ENCODE results near the gene TP73.

Gene TP73

DNA sequence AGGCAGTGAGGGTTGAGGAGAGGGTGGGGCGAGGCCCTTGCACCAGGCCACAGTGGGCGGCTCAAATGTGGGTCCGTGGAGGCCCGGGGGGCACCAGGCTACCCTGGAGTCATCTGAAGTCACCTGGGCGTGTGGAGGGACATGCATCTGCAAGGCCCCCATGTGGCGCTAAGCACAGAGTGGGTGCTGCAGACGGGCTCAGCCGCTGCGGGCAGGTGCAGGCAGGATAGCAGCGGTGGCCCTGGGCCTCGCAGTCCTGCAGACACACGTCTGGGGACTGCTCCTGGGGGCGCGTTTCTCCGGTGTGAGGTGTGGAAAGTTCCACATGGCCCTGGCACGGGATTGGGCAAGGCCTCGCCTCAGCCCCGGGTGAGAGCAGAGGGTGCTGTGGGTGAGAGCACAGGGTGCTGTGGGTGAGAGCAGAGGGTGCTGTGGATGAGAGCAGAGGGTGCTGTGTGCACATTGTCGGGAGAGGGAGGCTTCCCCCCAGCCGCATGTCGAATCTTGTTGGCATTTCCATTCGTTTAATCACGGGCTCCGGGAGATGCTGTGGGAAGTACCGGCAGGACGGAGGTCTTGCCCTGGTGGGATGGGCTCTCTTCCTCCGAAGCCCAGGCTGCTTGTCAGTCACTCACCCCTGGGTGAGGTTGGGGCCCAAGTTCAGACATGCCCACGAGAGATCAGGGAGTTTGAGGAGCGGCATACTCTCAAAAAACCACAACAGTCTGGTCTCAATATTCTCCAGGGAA, 46.5 kb downstream of the TP73 start:
- 92 to 93% methylated on average over 29 of the region's 29 CpGs for WGBS, 2 experiments
- no peak overlapping the region for H3K27ac ChIP-seq (ENCODE audit: insufficient read depth, low read depth, low read length, poor library complexity, severe bottlenecking)
- no peaks in the 10 kb centered on the region for H3K9me3 ChIP-seq (ENCODE audit: control insufficient read depth, low read length)
- H3K4me1 ChIP-seq (ENCODE audit: control insufficient read depth, insufficient read depth, low read length) = peaks cover 11% of the 10 kb centered on the region
- peaks cover 25% of the 10 kb centered on the region for H3K27me3 ChIP-seq (ENCODE audit: control insufficient read depth, insufficient read depth, low read length, poor library complexity, severe bottlenecking)
- no peaks in the 10 kb centered on the region for H3K36me3 ChIP-seq (ENCODE audit: control insufficient read depth, insufficient read depth, low read length)
- H3K4me3 ChIP-seq (ENCODE audit: insufficient read depth, low read depth, low read length) = no peak overlapping the region

DNA sequence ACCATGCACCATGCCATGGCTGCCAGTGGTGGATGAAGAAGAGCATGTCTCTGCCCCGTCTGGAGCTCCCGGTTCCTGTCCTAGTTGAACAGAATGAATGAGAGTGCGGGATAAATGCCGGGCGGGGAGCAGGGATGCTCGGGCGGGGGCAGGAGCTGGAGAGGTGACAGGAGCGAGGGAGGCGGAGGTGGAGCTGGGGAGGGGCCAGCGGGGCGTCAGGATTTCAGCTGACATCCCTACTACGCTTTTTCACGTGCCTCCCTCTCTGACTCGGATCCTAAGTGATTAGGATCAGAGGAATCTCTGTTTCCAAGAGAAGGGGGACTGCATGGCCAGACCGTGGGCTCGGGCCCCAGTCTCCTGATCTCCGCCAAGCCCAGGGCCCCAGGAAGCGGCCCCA, 47.3 kb downstream of the TP73 start:
- no peaks in the 10 kb centered on the region for H3K9me3 ChIP-seq (ENCODE audit: control insufficient read depth, low read length)
- H3K27ac ChIP-seq (ENCODE audit: insufficient read depth, low read depth, low read length, poor library complexity, severe bottlenecking) = no peak overlapping the region
- peaks cover 25% of the 10 kb centered on the region for H3K27me3 ChIP-seq (ENCODE audit: control insufficient read depth, insufficient read depth, low read length, poor library complexity, severe bottlenecking)
- H3K4me3 ChIP-seq (ENCODE audit: insufficient read depth, low read depth, low read length) = no peak overlapping the region
- peaks cover 11% of the 10 kb centered on the region for H3K4me1 ChIP-seq (ENCODE audit: control insufficient read depth, insufficient read depth, low read length)
- 70 to 77% methylated on average over 18 of the region's 18 CpGs for WGBS, 2 experiments
- H3K36me3 ChIP-seq (ENCODE audit: control insufficient read depth, insufficient read depth, low read length) = no peaks in the 10 kb centered on the region

DNA sequence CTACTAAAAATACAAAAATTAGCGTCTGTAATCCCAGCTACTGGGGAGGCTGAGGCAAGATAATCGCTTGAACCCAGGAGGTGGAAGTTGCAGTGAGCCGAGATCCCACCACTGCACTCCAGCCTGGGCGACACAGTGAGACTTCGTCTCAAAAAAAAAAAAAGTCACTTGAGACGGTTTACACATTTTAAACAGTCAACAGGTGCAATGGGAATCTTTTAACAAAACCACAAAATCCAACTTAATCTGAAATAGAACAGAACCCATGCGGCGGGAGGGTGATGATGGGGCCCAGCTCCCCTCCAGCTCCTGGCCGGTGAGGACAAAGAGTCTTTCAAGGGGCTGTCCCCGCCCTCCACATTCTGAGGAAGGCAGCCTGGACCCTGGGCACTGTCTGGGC, 48.3 kb downstream of the TP73 start:
- Histone ChIP-seq H3K9me3 (ENCODE audit: control insufficient read depth, low read length) (no peaks in the 10 kb centered on the region), H3K27ac (ENCODE audit: insufficient read depth, low read depth, low read length, poor library complexity, severe bottlenecking) (no peak overlapping the region), H3K27me3 (ENCODE audit: control insufficient read depth, insufficient read depth, low read length, poor library complexity, severe bottlenecking) (peaks cover 17% of the 10 kb centered on the region), H3K4me3 (ENCODE audit: insufficient read depth, low read depth, low read length) (no peak overlapping the region), H3K4me1 (ENCODE audit: control insufficient read depth, insufficient read depth, low read length) (peaks cover 11% of the 10 kb centered on the region), H3K36me3 (ENCODE audit: control insufficient read depth, insufficient read depth, low read length) (no peaks in the 10 kb centered on the region)
- 86 to 87% methylated on average over 10 of the region's 10 CpGs for WGBS, 2 experiments

DNA sequence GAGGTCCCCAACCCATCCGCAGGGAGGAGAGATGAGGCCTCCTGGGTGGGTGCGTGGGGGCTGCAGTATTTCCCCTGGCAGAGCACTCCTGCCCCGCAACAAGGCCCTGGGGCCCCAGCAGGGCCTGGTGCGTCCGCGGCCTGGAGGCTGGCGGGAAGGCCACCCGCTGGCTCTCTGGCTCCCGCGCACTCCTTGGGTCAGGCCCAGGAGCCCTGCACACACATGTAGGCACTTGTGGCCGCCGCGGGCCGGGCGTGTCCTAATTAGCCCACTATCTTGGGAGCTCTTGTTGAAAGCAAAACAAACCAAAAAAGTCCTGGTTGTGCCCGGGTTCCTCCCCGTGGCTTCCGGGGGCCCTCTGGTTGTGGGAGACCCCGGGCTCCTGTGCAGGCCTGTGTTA, 50.2 kb downstream of the TP73 start:
- Histone ChIP-seq H3K4me1 (ENCODE audit: control insufficient read depth, insufficient read depth, low read length) (peaks cover 19% of the 10 kb centered on the region), H3K36me3 (ENCODE audit: control insufficient read depth, insufficient read depth, low read length) (no peaks in the 10 kb centered on the region), H3K27me3 (ENCODE audit: control insufficient read depth, insufficient read depth, low read length, poor library complexity, severe bottlenecking) (peaks cover 10% of the 10 kb centered on the region), H3K27ac (ENCODE audit: insufficient read depth, low read depth, low read length, poor library complexity, severe bottlenecking) (no peak overlapping the region), H3K4me3 (ENCODE audit: insufficient read depth, low read depth, low read length) (no peak overlapping the region), H3K9me3 (ENCODE audit: control insufficient read depth, low read length) (no peaks in the 10 kb centered on the region)
- 87 to 89% methylated on average over 19 of the region's 19 CpGs for WGBS, 2 experiments

DNA sequence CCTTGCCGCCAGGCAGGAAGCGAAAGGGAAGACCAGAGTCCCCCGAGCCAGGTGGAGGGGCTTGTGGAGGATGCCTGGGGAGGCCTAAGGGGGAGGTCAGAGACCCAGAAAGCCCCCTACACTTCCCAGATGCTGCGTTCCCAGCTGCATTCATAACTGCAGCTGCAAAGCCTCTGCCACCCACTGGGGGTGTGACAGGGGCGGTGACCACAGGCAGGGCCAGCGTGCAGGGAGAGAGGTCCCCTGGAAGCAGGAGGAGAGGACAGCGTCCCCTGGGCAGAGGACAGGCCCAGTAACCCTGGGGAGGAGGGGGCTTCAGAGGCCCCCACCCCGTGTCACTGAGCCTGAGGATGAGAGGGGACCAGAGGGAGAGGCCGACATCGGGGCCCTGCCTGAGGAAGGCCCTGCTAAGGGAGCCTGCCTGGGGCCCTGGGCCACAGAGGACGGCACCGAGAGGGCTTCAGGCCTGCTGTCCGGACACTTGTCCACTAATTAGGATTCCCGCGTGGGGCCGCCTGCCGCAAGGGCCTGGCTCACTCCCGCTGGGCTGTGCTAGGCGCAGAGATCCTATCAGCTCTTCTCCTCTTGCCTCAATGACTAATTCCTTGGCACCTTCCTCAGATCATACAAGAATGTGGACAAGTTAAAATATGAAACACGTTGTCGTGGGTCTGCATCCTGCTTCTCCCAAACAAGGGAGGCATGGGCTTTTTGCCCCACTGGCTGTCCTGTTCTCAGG, 50.8 kb downstream of the TP73 start:
- Histone ChIP-seq H3K27me3 (ENCODE audit: control insufficient read depth, insufficient read depth, low read length, poor library complexity, severe bottlenecking) (peaks cover 17% of the 10 kb centered on the region), H3K36me3 (ENCODE audit: control insufficient read depth, insufficient read depth, low read length) (no peaks in the 10 kb centered on the region), H3K4me3 (ENCODE audit: insufficient read depth, low read depth, low read length) (no peak overlapping the region), H3K27ac (ENCODE audit: insufficient read depth, low read depth, low read length, poor library complexity, severe bottlenecking) (no peak overlapping the region), H3K4me1 (ENCODE audit: control insufficient read depth, insufficient read depth, low read length) (peaks cover 25% of the 10 kb centered on the region), H3K9me3 (ENCODE audit: control insufficient read depth, low read length) (no peaks in the 10 kb centered on the region)
- 74 to 77% methylated on average over 21 of the region's 21 CpGs for WGBS, 2 experiments

DNA sequence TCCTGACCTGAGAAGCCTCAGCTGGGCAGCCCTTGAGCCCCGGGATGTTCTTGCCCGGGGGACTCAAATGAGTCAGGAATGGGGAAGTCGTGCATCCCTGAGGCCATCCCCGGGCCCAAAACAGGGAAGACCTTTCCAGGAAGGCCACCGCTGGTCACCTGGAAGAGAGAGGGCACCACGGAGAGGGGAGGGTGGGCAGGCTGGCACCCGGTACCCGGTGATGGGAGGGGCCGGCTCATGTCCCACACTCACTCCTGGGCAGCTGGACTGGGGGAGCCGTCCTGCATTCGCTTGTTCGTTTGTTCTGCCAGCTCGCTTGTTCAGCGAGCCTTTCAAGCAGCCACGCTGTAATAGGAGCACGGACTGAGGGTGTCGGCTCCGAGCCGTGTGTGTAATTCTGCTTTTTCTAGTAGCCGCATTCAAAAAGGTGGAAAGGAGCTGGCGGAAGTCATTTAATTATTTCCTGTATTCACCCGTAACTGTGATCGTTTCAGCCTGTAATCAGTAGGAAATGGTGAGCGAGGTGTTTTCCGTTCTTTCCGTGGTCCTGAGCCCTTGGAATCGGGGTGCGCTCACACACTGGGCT, 51.6 kb downstream of the TP73 start:
- Histone ChIP-seq H3K4me3 (ENCODE audit: insufficient read depth, low read depth, low read length) (no peak overlapping the region), H3K36me3 (ENCODE audit: control insufficient read depth, insufficient read depth, low read length) (no peaks in the 10 kb centered on the region), H3K27ac (ENCODE audit: insufficient read depth, low read depth, low read length, poor library complexity, severe bottlenecking) (no peak overlapping the region), H3K4me1 (ENCODE audit: control insufficient read depth, insufficient read depth, low read length) (peaks cover 30% of the 10 kb centered on the region), H3K9me3 (ENCODE audit: control insufficient read depth, low read length) (no peaks in the 10 kb centered on the region), H3K27me3 (ENCODE audit: control insufficient read depth, insufficient read depth, low read length, poor library complexity, severe bottlenecking) (peaks cover 24% of the 10 kb centered on the region)
- WGBS, 2 experiments = 90 to 91% methylated on average over 28 of the region's 28 CpGs

DNA sequence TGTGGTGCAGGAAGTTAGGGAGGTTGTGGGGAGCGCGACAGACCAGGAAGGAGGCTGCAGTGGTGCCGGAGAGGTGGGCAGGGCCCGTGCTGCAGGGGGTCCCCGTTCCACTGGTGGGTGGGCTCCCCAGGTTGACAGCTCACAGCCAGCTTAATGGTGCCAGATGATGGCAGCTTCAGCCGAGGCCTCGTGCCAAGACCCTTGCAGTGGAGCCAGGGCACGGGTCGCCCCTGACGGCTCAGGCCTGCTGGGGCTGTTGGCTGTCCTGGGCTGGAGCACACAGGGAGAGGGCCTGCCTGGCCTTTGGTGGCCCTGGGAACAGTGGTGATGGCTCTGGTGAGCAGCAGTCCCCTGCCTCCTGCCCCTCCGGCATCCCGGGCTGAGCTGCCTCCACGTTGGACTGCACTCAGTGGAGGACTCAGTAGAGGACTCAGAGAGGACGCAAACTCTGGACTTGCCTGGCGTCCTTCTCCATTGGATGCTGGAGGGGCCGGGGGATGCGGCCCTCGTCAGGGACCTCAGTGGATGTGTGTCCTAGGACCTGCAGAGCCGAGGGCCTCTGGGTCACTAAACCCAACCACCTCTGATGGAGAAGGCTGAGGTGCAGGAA, 53.1 kb downstream of the TP73 start:
- H3K27ac ChIP-seq (ENCODE audit: insufficient read depth, low read depth, low read length, poor library complexity, severe bottlenecking) = no peak overlapping the region
- 88 to 89% methylated on average over 19 of the region's 19 CpGs for WGBS, 2 experiments
- H3K4me1 ChIP-seq (ENCODE audit: control insufficient read depth, insufficient read depth, low read length) = peaks cover 39% of the 10 kb centered on the region
- H3K27me3 ChIP-seq (ENCODE audit: control insufficient read depth, insufficient read depth, low read length, poor library complexity, severe bottlenecking) = peaks cover 29% of the 10 kb centered on the region
- H3K36me3 ChIP-seq (ENCODE audit: control insufficient read depth, insufficient read depth, low read length) = no peaks in the 10 kb centered on the region
- H3K4me3 ChIP-seq (ENCODE audit: insufficient read depth, low read depth, low read length) = no peak overlapping the region
- H3K9me3 ChIP-seq (ENCODE audit: control insufficient read depth, low read length) = no peaks in the 10 kb centered on the region

DNA sequence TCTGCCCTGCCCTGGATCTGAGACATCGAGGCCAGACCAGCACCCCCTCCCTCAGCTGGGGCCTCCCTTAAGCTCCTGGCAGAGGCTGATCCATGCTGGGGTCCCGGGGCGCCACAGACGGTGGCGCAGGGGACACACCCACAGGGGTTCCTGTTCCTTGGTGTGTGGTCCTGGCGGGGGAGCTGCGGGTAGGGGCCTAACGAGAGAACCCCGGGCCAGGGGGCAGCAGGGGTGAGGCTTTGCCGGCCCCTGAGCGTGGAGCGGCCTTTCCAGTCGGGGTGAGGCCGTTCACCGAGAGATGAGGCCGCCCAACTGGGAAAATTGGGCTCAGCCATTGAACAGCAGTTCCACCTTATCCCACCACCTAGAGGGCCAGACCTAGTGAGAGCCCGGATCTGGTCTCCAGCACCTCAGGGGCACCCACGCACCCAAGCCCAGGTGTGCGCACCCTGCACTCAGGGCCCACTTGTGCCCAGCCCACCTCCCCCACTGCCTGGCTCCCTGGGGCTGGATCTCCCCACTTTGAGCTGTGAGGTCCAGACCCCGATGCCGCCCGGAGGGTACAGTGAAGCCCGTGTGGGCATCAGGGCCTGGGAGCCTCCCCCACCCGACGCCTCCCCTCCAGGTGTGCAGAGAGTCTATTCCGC, 54.5 kb downstream of the TP73 start:
- Histone ChIP-seq H3K4me1 (ENCODE audit: control insufficient read depth, insufficient read depth, low read length) (peaks cover 39% of the 10 kb centered on the region), H3K27me3 (ENCODE audit: control insufficient read depth, insufficient read depth, low read length, poor library complexity, severe bottlenecking) (peaks cover 24% of the 10 kb centered on the region), H3K36me3 (ENCODE audit: control insufficient read depth, insufficient read depth, low read length) (no peaks in the 10 kb centered on the region), H3K9me3 (ENCODE audit: control insufficient read depth, low read length) (no peaks in the 10 kb centered on the region), H3K27ac (ENCODE audit: insufficient read depth, low read depth, low read length, poor library complexity, severe bottlenecking) (no peak overlapping the region), H3K4me3 (ENCODE audit: insufficient read depth, low read depth, low read length) (no peak overlapping the region)
- 87 to 88% methylated on average over 26 of the region's 26 CpGs for WGBS, 2 experiments

DNA sequence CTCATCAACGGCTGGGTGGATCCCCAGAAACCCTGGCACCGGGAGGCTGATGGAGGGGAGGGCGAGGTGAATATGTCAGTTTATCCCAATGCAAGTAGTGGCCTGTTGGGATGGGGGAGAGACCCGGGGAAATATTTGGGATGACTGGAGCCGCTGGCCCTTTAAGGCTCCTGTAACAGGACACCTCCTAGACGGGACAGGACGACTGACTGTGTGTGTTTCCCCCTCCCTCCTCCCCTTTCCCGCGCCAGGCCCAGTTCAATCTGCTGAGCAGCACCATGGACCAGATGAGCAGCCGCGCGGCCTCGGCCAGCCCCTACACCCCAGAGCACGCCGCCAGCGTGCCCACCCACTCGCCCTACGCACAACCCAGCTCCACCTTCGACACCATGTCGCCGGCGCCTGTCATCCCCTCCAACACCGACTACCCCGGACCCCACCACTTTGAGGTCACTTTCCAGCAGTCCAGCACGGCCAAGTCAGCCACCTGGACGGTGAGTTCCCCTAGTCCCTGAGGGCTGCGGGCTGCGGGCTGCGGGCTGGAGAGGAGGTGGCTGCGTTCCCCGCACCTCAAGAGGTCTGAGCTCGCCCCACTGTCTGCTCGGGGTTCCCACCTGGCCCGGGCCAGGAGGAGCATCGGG, 55.1 kb downstream of the TP73 start:
- 17% methylated on average over 35 of the region's 35 CpGs for WGBS, 2 experiments
- H3K27ac ChIP-seq (ENCODE audit: insufficient read depth, low read depth, low read length, poor library complexity, severe bottlenecking) = no peak overlapping the region
- H3K4me1 ChIP-seq (ENCODE audit: control insufficient read depth, insufficient read depth, low read length) = peaks cover 39% of the 10 kb centered on the region
- no peak overlapping the region for H3K4me3 ChIP-seq (ENCODE audit: insufficient read depth, low read depth, low read length)
- no peaks in the 10 kb centered on the region for H3K36me3 ChIP-seq (ENCODE audit: control insufficient read depth, insufficient read depth, low read length)
- H3K9me3 ChIP-seq (ENCODE audit: control insufficient read depth, low read length) = no peaks in the 10 kb centered on the region
- peaks cover 24% of the 10 kb centered on the region for H3K27me3 ChIP-seq (ENCODE audit: control insufficient read depth, insufficient read depth, low read length, poor library complexity, severe bottlenecking)
